Stomach (tissue), 4 donors: ENCODE data around the gene SCN2A.

Source experiments
- EP300 ChIP-seq: sonication (generic); formaldehyde crosslinking; IDR thresholded peaks from one replicate; pipeline ENCODE4 v1.6.1; 2017; ENCODE audit warnings: antibody characterized with exemption
- POLR2A ChIP-seq, 4 donors: fragments of 450-650 bp; IDR thresholded peaks; one replicate each; pipeline ENCODE4 v1.6.1; 2016; ENCODE audit warnings: antibody characterized with exemption in 4 of 4, control low read depth in 2 of 4, mild to moderate bottlenecking in 1 of 4, moderate library complexity in 1 of 4

DNA sequence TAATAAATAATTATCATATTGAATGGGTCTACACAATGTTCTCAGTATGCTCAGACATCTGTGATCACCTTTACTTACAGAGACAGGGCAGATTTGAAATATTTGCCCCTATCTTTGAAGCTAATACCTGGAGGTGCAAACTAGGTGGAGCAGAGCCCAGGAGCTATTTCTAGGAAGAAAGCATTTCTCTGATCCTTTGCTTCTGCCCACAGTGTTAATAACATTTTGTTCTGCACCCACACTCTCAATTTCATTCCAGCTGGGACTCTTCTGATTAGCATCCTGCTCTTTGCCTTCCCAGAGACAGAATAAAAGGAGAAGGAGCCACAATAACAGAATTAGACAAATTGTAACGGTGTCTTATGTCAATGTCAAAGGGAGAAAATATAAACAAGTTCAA lies 11.6 kb upstream of the SCN2A start:
- TF ChIP-seq POLR2A (IDR thresholded peaks at IDR 0.05) (no peak), EP300 (no peak)
